AML-193 (cell line): ENCODE results near the gene SPRED1.

Experiments
- DNase-seq, 2 experiments: peaks; one replicate each; lab custom pipeline; 2025; lab: John Stamatoyannopoulos, UW

SPRED1 gene

DNA sequence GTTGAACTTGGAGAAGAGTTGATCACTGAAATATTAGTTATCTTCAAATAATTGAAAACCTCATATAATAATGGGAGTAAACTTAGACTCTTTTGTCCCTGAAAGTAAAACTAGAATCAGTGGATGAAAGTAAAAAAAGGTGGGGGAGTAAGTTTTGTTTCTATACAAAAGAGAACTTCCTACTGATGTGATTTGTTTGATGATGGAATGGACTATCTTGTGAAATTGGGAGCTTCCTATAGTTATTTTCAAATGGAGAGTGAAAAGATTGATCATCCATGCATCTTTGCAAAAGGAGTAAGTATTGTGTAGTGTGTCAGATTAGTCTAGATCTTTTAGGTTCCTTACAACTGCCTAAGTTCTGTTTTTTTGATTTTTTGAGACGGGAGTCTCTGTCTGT is 28.4 kb downstream of the SPRED1 start:
- no peak for DNase-seq

DNA sequence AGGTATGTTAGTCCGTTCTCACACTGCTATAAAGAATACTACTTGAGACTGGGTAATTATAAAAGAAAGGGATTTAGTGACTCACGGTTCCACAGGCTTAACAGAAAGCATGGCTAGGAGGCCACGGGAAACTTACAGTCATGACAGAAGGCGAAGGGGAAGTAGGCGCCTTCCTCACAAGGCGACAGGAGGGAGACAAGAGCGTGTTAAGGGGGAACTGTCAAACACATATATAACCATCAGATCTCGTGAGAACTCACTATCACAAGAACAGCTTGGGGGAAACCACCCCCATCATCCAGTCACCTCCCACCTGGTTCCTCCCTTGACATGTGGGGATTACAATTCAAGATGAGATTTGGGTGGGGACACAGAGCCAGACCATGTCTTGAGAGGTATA is 30.4 kb downstream of the SPRED1 start:
- DNase-seq: no peak

DNA sequence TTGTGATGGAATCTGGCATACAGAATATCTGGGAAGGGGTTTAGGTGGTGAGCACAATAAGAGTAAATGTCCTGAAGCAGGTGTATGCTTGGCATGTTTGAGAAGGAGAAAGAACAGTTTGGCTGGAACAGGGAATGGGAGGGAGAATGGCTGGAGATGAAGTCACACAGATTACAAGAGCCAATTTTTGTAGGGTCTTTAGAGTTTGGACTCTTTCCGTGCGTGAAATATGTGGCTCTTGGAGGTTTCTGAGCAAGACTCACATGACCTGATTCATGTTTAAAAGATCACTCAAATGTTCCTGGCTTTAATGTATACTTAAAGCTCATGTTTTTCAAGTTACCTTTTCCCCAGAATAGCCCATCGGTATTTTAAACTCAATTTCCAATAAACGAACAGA is 32.8 kb downstream of the SPRED1 start:
- DNase-seq: no peak

DNA sequence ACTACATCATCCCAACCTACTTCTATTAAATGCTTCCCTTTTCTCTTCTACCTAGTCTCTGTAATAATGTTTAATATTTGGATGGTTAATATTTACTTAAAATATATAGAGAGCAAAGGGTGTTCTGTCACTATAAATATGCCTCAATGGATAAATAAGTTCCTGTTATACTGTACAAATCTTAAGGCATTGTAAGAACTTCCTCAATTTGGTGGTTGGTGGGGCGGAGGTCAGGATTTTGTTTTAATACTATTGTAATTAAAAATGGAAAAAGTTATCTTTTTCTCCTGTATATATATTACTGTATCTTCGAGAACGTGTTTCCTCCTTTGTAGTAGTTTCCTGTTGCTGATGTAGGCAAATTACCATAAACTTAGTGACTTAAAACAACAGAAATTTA is 41.5 kb downstream of the SPRED1 start:
- DNase-seq: no peak

DNA sequence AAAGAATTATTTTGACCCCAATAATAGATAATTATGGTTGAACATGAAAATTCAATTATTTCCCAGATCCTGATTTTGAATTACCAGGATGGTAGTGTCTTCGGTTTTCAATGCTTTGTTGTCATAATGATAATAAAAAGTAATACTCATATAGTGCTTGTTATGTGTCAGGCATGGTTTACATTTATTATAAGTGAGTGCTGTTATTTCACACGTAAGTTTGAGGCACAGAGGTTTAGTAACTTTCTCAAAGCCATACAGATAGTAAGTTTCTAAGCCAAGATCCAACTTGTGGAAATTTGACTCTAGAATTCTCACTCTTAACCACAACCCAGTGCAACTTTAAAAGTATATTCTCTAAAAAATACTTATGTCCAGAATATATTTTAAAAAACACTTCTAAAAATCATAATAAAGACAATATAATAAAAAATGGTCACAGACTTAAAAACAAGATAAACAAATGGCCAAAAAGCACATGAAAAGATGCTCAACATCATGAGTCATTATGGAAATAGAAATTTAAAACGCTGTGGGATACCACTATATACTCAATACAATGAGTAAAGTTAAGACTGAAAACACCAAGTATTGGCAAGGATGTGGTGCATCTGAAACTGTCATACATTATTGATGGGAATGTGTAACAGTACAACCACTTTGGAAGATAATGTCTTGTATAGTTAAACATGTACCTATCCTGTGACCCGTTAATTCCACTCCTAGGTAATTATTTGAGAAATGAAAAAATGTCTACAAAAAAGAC is 45.2 kb downstream of the SPRED1 start:
- DNase-seq: no peak

DNA sequence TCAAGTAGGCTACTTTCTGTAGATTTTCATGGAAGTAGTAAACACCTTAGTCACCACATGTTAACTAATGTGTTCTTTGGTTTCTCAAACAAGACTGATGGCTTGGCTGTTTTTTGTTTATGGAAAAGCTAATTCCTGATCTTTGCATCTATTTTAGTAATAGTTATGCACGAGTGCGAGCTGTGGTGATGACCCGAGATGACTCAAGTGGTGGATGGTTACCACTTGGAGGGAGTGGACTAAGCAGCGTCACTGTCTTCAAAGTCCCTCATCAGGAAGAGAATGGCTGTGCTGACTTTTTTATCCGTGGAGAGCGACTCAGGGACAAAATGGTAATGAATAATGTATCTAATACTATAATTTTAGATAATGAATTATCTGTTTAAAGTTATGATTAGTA is 46.6 kb downstream of the SPRED1 start:
- DNase-seq: no peak

DNA sequence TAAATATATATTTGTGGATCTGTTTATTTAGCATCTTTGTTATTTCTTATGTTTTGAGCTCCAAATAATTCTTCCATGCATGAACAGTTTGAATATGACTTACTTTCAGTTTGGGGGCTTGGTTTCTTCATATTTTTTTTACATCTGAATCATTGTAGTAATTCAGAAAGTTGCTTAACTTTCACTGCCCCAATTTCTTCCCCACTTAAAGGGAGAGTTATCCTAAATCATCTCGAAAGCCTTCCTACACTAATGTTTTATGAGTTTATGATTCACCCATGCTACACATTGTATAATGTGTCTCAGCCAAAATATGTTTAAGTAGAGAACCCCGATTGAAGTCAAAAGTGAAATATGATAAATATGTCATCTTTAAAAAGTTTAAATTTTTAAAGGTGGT is 47.8 kb downstream of the SPRED1 start:
- DNase-seq: no peak

DNA sequence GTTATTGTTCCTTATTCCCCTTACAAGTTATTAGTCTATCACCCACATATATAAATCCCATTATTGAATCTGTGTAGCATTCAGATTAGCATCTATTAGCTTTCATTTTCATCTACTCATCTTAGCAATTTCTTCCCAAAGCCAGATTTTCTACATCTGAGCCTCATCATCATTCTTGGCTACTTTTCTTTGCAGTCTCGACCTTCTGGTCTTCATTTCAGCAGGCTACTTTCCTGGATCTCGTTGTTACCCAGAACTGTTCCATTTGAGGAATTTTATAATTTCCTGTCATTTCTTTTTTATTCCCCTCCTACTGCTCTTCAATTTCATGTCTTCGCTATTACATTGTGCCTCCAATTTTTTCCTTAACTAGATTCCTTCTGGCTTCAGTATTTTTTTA is 51.8 kb downstream of the SPRED1 start:
- no peak for DNase-seq

DNA sequence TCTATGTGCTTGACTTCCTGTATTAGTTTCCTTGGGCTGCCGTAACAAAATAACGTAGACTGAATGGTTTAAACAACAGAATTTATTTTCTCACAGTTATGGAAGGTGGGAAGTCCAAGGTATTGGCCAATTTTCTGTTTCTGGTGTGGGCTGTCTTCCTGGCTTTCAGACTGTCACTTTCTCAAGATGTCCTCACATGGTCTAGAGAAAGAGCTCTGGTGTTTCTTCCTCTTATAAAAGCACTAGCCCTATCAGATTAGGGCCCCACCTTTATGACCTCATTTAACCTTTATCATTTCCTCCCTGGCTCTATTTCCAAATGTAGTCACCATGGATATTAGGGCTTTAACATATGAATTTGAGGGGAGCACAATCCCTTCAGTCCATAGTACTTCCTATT is 54.6 kb downstream of the SPRED1 start:
- no peak for DNase-seq

DNA sequence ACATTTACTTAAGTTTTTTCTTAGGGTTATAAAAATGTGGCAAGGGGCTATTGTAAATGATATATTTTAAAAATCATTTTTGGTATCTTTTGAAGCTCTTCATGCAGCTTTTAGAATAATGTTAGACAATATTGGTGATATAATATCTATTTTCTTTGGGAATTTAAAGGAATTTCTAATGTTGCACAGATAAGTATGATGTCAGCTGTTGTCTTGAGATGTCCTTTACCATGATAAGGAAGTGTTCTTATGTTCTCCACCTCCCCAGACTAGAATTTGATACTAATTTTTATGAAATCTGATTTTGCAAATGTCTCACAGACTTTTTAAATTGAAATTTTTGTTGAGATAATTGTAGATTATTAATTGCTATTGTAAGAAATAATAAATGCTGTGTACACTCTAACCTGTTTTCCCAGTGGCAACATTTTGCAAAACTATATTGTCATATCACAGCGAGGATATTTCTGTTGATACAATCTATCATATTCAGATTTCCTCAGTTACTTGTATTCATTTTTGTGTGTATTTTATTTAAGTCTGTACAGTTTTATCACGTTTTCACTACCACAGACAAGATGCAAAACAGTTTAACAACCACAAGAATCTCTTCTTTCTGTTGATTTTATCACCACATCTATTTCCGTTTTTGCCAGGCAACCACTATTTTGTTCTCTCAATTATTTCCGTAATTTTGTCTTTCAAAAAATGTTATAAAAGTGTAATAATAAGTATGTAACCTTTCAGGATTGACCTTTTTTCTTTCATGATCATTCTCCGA is 55.4 kb downstream of the SPRED1 start:
- DNase-seq: no peak

DNA sequence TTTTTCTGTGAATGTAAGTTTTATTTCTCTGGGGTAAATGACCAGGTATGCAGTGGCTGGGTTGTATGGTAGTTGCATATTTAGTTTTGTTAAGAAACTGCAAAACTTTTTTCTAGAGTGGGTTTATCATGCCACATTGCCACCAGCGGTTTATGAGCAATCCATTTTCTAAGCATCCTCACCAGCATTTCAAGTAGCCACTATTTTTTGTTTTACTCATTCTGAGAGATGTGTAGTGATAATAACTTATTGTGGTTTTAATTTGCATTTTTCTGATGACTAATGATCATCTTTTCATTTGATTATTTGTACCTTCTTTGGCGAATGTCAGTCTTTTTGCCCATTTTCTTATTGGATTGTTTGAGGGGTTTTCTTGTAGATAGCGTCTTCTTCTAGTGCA is 56.2 kb downstream of the SPRED1 start:
- DNase-seq: no peak

DNA sequence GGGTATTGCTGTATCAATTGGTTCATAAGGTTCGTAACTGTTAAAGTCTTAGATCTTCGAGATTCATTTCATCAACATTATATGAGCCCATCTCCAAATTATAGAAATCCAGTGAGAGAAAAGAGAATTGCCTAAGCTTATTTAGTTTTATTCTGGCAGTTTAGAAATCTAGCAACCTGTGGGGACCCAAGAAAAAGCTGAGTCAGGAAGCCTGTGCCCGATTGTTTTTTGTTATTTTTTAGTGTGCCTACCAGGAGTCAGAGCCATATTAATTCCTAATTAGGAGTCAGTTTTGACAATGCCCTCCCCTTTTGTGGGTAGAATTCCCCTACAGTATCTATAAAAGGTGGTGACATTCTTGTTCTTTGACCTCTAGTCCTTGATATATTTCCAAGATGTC is 59.6 kb downstream of the SPRED1 start:
- no peak for DNase-seq

DNA sequence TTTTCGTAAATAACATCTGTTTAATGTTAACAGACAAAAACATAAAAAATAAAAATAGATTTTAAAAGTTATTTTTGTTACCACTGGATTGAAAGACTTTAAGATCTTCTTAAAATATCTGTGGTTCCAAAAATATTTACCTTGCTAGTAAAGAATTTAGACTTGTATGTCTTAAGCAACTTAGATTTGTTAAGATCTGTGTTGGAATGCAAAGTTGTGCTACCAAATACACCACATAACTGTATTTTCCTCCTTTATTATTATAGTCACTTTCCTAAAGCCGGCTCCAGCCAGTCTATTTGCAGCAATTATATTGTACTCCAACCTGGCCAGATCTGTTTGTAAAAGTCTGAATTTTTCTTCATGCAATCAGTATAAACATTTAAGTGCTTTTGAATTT is 63.7 kb downstream of the SPRED1 start:
- no peak for DNase-seq

DNA sequence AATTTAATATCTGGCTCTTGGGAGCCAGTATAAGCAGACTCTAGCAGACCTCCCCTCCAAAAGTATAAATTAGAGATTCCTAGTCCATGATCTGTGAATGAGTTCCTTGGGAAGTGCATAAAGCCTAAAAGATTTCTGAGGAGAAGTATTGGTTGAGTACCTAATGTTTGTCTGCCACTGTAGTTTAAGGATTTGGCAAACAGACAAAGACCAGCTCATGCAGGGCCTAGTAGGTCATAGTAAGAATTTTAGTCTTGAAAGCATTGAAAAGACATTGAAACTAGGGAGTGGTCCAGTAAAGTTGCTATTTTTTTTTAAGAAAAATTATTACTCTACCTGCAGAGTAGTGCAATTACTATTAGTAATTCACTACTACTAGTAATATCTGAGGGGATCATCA is 67.5 kb downstream of the SPRED1 start:
- no peak for DNase-seq

DNA sequence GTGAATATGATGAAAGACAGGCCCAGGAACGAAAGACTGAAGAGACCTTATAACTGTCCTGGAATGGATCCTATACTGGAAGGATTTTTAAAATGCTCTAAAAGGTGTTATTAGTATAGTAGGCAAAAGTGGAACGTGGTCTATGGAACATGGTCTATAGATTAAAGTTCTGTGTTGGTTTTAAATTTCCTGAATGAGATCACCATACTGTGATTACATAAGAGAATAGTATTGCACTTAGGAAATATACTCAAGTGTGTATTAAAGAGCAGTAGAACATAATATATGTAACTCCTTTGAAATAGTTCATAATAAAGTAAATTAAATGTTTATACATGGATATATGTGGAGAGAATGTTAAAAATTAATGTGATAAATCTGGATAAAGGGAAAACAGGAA is 68.2 kb downstream of the SPRED1 start:
- DNase-seq: no peak

DNA sequence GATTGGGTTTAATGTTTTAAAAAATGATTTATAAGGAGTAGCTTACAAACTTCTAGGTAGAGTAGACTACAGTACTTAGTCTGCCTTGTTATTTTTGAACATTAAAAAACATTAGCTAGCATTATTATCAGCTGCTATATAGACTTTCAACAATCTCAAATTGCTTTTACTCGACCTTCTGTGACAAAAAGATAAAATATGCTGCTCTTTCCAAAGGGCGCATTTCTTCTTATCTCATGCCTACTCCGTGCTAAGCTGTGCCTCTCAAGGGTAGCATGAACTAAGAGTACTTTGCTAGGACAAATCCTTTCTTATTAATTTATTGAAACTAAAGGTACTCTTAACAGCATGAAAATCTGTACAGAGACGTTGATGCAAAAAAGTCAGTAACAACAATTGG is 71.3 kb downstream of the SPRED1 start:
- DNase-seq: no peak

DNA sequence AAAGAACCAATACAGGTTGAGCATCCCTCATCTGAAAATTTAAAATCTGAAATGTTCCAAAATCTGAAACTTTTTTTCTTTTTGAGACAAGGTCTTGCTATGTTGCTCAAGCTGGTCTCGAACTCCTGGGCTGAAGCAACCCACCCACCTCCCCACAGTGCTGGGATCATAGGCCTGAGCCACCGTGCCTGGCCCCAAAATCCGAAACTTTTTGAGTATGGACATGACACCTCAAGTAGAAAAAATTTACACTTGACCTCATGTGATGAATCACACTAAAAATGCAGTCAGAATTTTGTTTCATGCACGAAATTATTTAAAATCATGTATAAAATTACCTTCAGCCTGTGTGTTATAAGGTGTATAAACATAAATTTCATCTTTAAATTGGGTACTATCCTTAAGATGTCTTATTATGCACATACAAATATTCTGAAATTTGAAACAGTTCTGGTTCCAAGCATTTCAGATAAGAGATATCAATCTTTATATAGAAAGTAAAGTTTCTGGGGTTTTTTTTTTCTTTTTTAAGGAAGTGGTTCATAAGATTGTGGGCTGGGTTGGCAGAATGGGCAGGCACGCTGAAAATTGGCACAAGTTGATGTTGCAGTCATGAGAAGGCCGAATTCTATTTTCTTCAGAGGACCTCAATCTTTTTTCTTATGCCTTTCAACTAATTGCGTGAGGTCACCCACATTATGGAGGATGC is 72.5 kb downstream of the SPRED1 start:
- DNase-seq: no peak

DNA sequence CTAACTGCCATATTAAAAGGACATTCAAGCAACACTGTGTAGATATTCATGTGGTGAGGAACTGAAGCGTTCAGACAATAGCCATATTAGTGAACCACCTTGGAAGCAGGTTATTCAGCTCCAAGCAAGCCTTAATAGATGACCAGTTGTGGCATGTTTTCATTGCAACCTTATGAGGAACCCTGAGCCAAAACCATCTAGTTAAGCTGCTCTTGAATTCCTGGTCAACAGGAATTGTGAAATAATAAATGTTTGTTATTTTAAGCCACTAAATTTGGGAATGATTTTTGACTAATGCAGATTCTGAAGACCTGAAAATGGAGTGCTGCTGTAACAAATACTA is 73.0 kb downstream of the SPRED1 start:
- DNase-seq: no peak

DNA sequence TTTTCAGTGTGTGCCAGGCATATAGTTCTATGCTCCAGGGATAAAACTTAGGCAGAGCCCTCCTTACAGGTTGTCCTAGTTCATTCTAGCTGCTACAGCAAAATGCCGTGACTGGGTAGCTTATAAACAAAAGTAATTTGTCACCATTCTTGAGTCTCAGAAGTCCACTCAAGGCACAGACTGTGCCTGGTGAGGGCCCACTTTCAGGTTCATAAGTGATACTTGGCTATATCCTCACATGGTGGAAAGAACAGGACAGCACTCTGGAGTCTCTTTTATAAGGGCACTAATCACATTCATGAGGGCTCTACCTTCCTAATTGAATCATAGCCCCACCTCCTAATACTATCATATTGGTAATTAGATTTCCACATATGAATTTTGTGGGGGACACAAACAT is 80.1 kb downstream of the SPRED1 start:
- no peak for DNase-seq

DNA sequence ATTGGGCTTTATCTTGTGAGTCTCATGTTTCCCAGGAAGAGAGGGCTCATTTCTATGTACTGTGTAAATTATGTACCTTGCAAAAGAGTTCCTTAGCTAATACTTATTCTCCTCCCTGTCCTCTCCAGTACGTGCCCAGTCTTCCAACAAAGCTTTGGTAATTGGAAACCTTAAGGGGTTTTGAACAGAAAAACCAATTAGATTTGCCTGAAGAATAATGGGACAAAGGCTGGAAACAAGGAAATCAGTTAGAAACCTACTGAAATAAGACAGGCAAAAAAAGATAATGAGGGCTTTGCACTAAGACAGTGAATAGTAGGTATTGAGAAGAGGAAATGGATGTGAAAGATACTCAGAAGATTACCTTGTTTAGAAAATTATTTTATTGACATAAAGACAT is 82.5 kb downstream of the SPRED1 start:
- DNase-seq: no peak

DNA sequence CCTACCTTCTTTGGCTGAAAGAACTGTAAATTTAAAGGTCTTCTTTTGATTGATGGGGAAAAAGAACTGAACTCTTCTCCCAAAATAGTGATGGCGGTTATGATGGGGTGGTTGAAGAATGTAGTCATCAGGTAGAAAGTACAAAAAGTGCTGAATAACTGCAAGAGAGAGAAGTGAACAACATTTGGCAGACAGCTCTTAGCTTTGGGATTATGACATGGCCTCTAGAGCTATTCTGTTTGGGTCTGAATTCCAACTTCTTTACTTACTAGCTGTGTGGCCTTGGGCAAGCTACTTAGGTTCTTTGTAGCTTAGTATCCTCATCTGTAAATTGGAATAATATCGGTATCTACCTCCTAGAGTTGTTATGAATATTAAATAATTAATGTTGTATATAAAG is 91.7 kb downstream of the SPRED1 start:
- no peak for DNase-seq

DNA sequence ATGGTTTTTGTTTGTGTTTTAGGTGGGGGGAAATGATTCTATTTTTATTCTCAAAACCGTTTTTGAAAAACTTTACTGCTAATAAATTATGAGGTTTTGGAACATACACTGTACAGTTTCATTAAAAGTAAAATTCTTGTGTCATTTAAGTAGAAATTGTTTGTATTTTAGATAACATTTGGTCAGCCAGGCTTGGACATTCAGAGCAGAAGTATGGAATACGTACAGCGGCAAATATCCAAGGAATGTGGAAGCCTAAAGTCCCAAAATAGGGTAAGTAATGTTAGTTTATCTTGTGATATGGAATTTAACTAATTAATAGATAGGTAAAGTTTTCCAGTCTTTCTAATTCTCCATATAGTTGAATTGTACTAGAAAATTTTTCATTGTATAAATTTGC is 96.6 kb downstream of the SPRED1 start:
- DNase-seq: no peak

DNA sequence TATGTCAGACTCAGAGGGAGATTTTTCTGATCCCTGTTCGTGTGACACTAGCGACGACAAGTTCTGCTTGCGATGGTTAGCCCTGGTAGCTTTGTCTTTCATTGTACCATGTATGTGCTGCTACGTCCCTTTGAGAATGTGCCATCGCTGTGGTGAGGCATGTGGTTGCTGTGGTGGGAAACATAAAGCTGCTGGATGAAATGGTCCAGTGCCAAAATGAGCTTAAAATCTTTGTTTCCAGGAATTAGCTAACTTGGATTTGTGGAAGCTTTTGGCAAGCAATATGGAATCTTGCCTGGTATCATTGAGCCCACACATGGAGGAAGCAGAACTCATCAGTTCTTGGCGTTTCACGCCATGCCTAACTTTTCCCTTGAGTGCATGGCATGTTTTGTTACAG is 98.8 kb downstream of the SPRED1 start:
- no peak for DNase-seq
